GM19397 (cell line): ENCODE data around the gene CD164L2.

ENCODE experiments used
- ATAC-seq: cut with Tn5 transposase; IDR thresholded peaks from one replicate; pipeline ENCODE4 v1.9.1; 2021; ENCODE audit warnings: mild to moderate bottlenecking, moderate library complexity; ENCODE audit not compliant: unreplicated experiment

The CD164L2 gene

GRCh38 chr1:27365372-27366112, 17.6 kb downstream of the CD164L2 start:
- ATAC-seq = peak; percentile 43

GRCh38 chr1:27364696-27365371, 18.3 kb downstream of the CD164L2 start:
- no peak for ATAC-seq

GRCh38 chr1:27363766-27364695, 19.1 kb downstream of the CD164L2 start:
- ATAC-seq = no peak

- ATAC-seq = no peak
Measured at GRCh38 chr1:27361553-27361952, 21.6 kb downstream of the CD164L2 start.

- no peak for ATAC-seq
Measured at GRCh38 chr1:27361044-27361402, 22.1 kb downstream of the CD164L2 start.

GRCh38 chr1:27360159-27361043, 22.7 kb downstream of the CD164L2 start:
- no peak for ATAC-seq

GRCh38 chr1:27359822-27360158, 23.3 kb downstream of the CD164L2 start:
- no peak for ATAC-seq

GRCh38 chr1:27358928-27359313, 24.2 kb downstream of the CD164L2 start:
- no peak for ATAC-seq

- ATAC-seq = no peak
Measured at GRCh38 chr1:27358038-27358927, 24.9 kb downstream of the CD164L2 start.

- no peak for ATAC-seq
Measured at GRCh38 chr1:27357281-27358037, 25.7 kb downstream of the CD164L2 start.

- ATAC-seq = no peak
Measured at GRCh38 chr1:27356619-27357280, 26.4 kb downstream of the CD164L2 start.

GRCh38 chr1:27356277-27356618, 26.9 kb downstream of the CD164L2 start:
- no peak for ATAC-seq

GRCh38 chr1:27355683-27356082, 27.4 kb downstream of the CD164L2 start:
- no peak for ATAC-seq

GRCh38 chr1:27353629-27354028, 29.5 kb downstream of the CD164L2 start:
- no peak for ATAC-seq

GRCh38 chr1:27353166-27353565, 30.0 kb downstream of the CD164L2 start:
- no peak for ATAC-seq

GRCh38 chr1:27351541-27352107, 31.5 kb downstream of the CD164L2 start:
- ATAC-seq = no peak

- no peak for ATAC-seq
Measured at GRCh38 chr1:27350663-27351540, 32.2 kb downstream of the CD164L2 start.
